ENCODE measurements around the gene TRIM24.

TRIM24 gene

DNA sequence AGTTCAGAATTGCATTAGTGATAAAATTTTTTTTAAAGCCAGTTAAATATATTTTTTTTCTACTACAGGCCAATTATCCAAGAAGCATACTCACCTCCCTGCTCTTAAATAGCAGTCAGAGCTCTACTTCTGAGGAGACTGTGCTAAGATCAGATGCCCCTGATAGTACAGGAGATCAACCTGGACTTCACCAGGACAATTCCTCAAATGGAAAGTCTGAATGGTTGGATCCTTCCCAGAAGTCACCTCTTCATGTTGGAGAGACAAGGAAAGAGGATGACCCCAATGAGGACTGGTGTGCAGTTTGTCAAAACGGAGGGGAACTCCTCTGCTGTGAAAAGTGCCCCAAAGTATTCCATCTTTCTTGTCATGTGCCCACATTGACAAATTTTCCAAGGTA is 119.1 kb downstream of the TRIM24 start:
- TF ChIP-seq ZFX (IDR thresholded peaks at IDR 0.05), result no peak
- TF ChIP-seq, protein P1, sequence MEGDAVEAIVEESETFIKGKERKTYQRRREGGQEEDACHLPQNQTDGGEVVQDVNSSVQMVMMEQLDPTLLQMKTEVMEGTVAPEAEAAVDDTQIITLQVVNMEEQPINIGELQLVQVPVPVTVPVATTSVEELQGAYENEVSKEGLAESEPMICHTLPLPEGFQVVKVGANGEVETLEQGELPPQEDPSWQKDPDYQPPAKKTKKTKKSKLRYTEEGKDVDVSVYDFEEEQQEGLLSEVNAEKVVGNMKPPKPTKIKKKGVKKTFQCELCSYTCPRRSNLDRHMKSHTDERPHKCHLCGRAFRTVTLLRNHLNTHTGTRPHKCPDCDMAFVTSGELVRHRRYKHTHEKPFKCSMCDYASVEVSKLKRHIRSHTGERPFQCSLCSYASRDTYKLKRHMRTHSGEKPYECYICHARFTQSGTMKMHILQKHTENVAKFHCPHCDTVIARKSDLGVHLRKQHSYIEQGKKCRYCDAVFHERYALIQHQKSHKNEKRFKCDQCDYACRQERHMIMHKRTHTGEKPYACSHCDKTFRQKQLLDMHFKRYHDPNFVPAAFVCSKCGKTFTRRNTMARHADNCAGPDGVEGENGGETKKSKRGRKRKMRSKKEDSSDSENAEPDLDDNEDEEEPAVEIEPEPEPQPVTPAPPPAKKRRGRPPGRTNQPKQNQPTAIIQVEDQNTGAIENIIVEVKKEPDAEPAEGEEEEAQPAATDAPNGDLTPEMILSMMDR (conservative IDR thresholded peaks at IDR 0.05), result no peak

DNA sequence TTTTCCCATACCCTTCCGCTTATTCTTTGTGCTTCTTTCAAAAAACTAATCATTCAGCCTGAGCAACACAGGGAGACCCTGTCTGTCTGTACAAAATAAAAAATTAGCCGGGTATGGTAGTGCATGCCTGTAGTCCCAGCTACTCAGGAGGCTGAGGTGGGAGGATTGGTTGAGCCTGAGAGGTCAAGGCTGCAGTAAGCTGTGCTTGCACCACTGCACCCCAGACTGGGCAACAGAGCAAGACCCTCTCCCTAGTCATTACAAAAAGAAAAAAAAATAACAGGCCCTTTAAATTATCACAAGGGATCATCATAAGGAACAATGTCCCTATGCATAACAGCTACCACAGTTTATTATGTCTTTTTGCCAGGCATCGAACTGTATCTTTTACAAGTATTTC is 119.6 kb downstream of the TRIM24 start:
- TF ChIP-seq, protein P1 (conservative IDR thresholded peaks at IDR 0.05), result no peak
- no peak for TF ChIP-seq ZFX (IDR thresholded peaks at IDR 0.05)
- no peak overlapping the region for H3K27ac ChIP-seq

More for the DNA sequence above, 119.1 kb downstream of the TRIM24 start:
- no peak overlapping the region for H3K27ac ChIP-seq

DNA sequence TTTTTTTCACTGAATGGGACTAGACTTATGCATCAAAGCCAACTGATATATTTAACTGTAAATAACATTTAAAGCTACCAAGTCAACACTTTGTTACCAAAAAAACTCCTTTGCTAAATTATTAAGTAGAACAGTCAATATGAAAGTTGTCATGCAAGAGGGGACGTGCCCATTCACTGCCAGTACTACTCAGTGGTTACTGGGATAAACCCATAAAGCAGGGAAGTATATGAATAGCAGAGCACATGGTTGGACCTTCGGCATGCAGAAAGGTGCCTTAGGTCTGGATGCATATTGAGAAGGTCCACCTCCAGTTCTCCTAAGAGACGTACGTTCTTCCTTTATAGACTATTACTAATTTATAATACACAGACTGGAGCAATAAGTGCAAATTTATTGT is 121.0 kb downstream of the TRIM24 start:
- no peak overlapping the region for H3K27ac ChIP-seq
- no peak for TF ChIP-seq ZFX (IDR thresholded peaks at IDR 0.05)
- TF ChIP-seq, protein P1 (conservative IDR thresholded peaks at IDR 0.05), result no peak

DNA sequence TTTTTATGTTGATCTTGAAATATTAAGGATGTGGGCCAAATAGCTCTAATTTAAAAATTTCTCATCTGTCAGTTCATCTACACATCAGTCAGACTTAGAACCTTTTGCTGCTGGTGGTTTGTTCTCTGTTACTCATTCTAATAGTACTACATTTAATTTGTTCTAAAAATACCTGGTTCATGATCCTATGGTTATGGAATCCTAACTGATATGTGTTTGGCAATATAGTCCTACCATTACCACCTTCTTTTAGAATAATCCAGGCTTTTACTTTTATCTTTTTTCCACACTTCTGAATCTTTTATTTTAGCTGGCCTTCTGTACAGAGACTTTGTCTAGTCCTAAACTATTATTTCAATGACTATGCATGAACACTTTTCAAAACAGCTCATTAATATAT is 124.2 kb downstream of the TRIM24 start:
- TF ChIP-seq, protein P1 (conservative IDR thresholded peaks at IDR 0.05), result no peak
- TF ChIP-seq ZFX (IDR thresholded peaks at IDR 0.05), result no peak
- no peak overlapping the region for H3K27ac ChIP-seq

DNA sequence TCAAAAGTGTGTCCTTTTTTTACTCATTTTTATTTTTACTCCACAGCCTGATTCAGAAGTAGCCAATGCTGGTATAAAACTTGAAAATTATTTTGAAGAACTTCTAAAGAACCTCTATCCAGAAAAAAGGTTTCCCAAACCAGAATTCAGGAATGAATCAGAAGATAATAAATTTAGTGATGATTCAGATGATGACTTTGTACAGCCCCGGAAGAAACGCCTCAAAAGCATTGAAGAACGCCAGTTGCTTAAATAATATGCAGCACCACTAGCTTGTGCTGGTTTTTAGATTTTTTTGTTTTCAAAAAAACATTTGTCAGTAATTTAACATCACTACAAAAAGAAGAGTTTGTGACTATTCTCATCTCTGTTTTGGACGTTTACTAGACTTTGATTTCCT is 124.6 kb downstream of the TRIM24 start:
- TF ChIP-seq, protein P1 (conservative IDR thresholded peaks at IDR 0.05), result no peak
- TF ChIP-seq ZFX (IDR thresholded peaks at IDR 0.05), result no peak

DNA sequence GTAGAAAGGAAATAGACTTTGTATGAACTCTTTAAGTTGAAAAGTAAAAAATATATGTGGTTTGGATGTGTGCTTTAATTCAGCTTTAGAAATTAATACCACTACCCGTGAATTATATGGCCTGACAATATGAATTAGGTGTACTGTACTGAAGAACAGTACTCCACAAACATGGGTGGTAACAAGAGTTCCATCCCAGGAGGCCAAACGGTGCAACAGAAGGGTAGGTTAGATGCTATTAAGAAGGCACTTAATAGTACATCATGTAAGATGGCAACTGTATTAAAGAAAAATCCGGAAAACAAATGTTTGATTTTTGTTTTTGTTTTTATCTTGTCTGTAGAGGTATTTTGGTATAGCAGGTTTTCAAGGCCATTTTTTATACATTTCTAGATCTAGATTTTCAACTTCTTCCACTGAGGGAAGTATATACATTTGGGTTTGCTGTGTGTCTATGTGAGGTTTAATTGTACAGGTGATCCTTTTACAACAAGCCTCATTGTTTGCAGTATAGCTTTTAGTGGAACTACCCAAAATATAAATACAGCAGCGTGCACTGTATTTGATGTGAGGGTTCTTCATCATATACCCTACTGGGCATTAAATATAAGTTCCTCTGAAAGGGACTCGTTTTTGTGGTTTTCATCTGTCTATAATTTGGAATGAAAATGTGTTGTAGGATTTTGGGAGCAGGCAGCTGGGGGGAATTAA is 125.4 kb downstream of the TRIM24 start:
- TF ChIP-seq ZFX (IDR thresholded peaks at IDR 0.05), result no peak
- TF ChIP-seq, protein P1 (conservative IDR thresholded peaks at IDR 0.05), result no peak

More for the DNA sequence above, 124.6 kb downstream of the TRIM24 start:
- no peak overlapping the region for H3K27ac ChIP-seq

DNA sequence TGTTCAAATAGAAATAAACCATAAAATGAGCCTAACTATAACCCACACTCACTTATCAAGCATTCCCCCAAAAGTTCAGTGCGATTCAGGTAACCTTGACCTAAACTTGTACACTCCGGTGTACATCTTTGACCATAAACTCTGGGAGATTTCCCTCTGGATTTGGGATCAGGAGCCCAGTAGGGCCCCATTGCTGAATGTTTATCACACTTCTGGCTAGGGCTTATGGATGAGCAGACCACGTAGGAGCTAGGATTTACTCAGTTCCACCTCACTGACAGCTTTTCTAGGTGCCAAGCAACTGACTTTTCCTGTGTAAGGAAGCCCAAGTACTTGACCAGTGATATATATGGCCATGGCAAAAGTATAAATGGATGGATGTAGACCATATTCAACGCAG is 127.4 kb downstream of the TRIM24 start:
- H3K27ac ChIP-seq, result no peak overlapping the region
- no peak for TF ChIP-seq ZFX (IDR thresholded peaks at IDR 0.05)
- TF ChIP-seq, protein P1 (conservative IDR thresholded peaks at IDR 0.05), result no peak

More for the DNA sequence above, 125.4 kb downstream of the TRIM24 start:
- no peak overlapping the region for H3K27ac ChIP-seq
